ENCODE data around the gene CRISPLD2.
"Not testable (repeated sequence)": the region's sequence is repeated elsewhere in the genome, so short reads cannot be mapped to it uniquely, and the experiment has no call there.

CRISPLD2 gene

DNA sequence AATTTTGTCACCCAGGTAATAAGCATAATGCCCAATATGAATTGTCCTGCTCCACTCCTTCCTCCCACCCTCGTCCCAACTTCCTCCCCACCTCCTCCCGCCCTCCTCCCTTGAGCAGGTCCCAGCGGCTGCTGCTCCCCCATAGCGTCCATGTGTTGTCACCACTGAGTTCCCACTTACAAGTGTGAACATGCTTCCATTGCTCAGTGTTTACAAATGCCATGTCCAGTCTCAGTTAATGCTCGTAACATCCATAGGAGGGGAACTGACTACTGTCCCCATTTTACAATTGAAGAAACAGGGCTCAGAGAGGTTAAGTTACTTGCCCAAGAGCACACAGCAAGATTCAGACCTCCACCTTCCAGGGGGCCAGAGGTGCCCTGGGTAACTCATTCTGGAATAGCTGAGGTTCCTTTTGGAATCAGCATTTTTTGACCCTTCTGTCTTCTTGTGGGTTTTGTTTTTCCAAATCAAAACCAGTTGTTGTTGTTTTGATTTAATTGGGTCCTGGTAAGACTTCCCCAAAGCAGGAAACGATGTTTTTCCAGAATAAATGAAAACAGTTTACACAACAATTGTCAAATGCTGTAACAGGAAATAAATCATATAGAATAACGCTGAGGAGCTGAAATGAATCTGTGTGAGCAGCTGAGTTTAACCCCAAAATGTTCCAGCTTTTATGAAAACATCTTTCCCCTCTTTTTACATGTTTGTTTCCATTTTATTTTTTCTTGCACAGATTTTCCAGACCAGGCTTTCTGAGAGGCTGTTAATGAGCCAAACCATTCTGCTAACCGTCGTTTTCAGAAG lies 117.6 kb downstream of the CRISPLD2 start:
- DNase-seq: no peak

DNA sequence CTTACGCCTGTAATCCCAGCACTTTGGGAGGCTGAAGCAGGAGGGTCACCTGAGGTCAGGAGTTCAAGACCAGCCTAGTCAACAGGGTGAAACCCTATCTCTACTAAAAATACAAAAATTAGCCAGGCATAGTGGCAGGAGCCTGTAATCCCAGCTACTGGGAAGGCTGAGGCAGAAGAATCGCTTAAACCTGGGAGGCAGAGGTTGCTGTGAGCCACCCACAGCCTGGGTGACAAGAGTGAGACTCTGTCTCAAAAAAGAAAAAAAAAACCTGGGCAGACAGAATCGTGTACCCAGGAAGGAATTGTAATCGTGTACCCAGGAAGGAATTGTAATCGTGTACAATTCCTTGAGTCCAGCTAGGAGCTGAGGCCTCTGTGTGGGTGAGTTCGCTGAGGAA lies 118.8 kb downstream of the CRISPLD2 start:
- DNase-seq: not testable (repeated sequence)

- no peak for DNase-seq
These were observed 121.1 kb downstream of the CRISPLD2 start for GRCh38 chr16:84940670-84941551.

DNA sequence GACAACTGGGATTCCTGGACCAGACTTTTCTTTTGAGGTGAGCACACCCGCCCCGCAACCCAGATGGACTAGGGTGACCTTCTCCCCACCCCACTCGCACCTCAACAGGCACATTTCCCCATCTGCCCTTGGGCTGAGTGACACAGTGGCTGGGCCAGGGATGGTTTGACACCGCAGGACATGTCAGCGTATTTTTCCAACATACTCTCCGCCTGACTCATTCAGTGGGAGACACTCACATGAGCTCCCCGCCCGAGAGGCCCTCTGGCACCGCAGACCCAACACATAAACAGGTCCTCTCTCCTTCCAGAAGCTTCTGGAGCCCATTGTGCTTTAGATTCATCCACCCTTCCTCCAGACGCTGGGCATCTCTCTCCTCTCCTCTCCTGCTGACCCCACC lies 122.1 kb downstream of the CRISPLD2 start:
- no peak for DNase-seq

GRCh38 chr16:84942786-84943185 lies 123.0 kb downstream of the CRISPLD2 start:
- DNase-seq: no peak

DNA sequence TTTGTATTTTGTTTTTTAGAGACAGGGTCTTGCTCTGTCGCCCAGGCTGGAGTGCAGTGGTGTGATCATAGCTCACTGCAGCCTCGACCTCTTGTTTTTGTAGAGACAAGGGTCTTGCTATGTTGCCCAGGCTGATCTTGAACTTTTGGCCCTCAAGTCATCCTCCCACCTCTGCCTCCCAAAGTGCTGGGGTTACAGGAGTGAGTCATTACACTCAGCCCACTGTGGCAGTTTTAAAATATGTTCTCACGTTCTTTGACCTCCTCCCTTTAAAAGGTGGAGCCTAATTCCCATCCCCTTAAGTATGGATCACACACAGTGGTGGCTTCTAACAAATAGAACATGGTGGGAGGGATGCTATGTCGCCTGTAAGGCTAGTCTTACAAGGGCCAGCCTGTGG lies 123.8 kb downstream of the CRISPLD2 start:
- DNase-seq: no peak

GRCh38 chr16:84947022-84947421 lies 127.2 kb downstream of the CRISPLD2 start:
- no peak for DNase-seq

- no peak for DNase-seq
These were observed 128.4 kb downstream of the CRISPLD2 start for GRCh38 chr16:84947996-84948850.

DNA sequence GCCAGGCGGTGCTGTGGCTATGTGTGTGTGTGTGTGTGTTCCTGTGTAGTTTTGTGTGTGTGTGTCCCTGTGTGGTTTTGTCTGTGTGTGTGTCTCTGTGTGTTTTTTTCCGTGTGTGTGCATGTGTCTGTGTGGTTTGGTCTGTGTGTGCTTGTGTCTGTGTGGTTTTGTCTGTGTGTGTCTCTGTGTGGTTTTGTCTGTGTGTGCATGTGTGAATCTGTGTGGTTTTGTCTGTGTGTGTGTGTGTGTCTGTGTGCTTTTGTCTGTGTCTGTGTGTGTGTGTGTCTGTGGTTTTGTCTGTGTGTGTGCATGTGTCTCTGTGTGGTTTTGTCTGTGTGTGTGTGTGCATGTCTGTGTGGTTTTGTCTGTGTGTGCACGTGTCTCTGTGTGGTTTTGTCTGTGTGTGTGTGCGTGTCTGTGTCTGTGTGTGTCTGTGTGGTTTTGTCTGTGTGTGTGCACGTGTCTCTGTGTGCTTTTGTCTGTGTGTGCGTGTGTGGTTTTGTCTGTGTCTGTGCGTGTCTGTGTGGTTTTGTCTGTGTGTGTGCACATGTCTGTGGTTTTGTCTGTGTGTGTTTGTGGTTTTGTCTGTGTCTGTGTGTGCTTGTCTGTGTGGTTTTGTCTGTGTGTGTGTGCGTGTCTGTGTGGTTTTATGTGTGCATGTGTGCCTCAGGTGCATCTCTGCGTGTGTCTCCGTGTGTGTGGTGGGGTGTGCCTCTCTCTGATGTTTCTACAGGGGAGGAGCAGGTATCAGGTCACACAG lies 129.2 kb downstream of the CRISPLD2 start:
- DNase-seq: no peak

DNA sequence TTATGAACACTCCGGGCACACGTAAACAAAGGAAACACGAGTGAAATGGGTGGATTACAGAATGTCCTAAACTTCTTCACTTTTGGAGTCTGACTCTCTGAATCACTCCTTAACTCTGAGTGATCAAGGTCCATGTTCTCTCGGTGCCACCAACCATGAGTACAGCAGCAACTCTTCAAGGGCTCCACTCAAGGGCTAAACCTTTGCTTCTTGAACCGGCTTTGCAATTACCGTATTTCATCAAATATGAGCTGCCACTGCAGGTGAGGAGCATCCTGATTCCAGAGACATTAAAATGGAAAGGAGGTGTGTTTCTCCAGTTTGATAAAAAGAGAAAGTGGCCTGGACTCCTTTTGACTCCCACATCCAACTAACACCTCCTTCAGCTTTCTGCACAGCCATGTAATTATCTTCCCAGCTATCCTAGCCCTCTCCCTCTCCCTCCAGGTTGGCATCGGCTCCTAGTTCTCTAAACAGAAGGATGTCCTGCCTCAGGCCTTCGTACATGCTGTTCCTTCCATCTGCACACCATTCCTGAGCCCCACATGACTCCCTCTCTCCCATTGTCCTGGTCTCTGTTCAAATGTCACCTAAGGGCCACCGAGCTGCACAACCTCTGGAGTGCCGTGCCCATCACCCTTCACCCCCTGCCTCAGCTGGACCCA lies 130.1 kb downstream of the CRISPLD2 start:
- peak; percentile 22 for DNase-seq

DNA sequence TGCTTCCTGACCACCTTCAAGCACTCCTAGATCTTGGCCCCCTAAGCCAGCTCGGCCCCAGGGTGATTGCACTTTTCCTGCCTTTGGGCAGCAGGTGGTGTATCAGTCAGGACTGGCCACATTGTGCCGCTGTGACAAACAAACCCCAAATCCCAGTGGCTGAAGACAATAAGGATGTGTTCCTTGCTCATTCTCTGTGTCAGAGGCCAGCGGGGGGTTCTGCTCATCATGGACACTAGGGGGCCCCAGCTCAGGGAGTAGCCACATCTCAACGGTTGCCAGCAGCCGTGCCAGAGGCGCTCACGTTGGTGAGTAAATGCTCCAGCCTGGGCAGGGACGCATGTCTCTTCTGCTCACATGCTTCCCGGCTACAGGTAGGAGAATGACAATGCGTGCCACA lies 131.1 kb downstream of the CRISPLD2 start:
- no peak for DNase-seq

DNA sequence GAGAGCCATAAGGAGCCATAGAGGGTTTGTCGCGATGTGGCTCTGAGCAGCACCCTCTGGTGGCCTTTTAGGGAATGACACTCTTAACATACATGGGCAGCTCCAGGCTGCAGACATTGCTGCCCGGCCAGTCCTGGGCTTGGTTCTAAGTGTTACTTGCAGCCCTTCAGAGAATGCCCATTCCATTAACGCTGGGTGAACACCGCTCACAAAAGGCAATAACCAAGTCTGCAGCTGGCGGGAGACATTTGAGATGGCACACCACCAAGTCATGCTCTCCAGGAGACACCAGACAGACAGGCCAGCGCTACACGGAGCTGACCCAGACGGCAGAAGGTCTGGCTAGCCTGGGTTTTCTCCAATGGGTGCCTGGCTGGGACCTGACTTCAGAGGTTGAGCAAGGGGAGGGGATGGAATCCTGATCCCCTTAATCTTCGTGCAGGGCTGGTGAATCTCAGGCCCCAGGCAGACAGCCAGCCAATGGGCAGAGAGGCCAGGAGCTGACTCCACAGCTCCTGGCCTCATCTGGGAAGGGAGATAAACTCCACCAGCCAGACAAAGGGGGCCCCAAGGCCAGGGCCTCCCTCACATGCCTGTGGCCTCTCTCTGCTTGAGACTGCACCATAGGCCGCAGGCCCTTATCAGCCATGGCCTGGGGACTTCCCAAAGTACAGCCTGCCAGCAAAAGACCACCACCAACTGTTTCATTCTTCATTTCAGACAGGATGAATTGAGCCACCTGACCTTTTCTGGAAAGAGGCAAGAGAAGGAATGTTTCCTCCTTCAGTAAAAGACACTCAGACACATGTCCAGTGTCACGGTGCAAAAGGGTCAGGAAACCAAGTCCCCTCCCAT lies 132.8 kb downstream of the CRISPLD2 start:
- DNase-seq: peak; percentile 46

DNA sequence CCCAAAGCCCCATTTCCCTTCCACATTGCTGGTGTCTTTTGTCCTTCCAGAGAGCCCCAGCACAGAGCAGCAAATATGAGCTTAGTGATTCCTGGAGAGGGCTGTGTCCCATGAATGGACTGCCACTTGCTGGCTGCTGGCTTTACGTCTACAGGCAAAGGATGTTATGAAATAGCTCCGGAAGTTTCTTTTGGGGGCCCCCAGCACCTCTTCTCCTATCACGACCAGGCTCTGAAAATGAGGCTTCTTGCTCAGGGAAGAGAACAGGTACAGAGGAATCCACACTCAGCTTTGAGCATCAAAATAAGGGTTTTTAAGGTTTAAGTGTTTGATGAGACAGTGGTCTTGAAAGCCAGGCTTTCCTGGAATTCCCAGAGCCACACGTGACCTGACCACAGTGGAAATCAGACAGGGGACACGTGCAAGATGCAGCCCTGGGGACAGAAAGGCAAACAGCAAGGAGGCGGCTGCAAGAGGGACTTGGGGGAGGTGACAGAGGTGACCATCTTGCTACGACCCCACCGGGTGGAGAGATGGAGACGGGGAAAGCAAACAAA lies 133.5 kb downstream of the CRISPLD2 start:
- DNase-seq: no peak

DNA sequence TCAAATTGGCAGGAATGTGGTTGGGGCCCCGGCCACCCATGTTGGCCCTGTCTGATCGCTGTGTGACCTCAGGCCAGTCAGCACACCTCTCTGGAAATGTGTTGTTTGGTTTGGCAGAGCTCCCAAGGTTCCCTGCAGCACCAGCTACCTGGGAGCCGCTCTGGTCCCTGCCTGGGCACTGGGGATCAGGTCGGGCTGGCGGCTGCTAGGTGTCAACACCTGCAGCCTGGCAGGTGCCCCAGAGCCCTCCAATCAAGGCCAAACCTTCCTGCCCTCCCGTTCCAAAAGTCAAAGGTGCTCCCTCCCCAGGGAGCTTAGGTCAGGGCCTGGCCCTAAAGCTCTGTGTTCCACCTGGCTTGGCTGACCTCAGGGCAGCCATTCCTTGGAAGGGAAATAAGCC lies 135.6 kb downstream of the CRISPLD2 start:
- no peak for DNase-seq

- DNase-seq: no peak
These were observed 137.4 kb downstream of the CRISPLD2 start for GRCh38 chr16:84957192-84957591.

- no peak for DNase-seq
These were observed 138.0 kb downstream of the CRISPLD2 start for GRCh38 chr16:84957792-84958191.

All from NCI-H510A (cell line).